SK-N-SH (cell line): Measurements from ENCODE around the gene CUX1. TPM values are rescaled to one million over a fixed set of nuclear protein-coding genes. Genes with fewer than 3 reads are reported as not detected.
"Not testable (repeated sequence)": the region's sequence is repeated elsewhere in the genome, so short reads cannot be mapped to it uniquely, and the experiment has no call there.

ENCODE experiments used
- CTCF ChIA-PET: fragments of 300-600, 350-600 bp; formaldehyde crosslinking; extraction: SDS; loops from one replicate; lab custom pipeline; 2021; lab: Yijun Ruan, JAX
- POLR2A ChIA-PET: fragments of 350-600 bp; sonication (Branson Sonifier 250); formaldehyde crosslinking; extraction: SDS; loops from one replicate; lab custom pipeline; 2020; ENCODE audit warnings: antibody characterized with exemption, inconsistent platforms; lab: Yijun Ruan, JAX
- DNase-seq: peaks from one replicate; pipeline ENCODE4 v3.0.0; 2012
- H2AFZ ChIP-seq: fragments of 200-600 bp; sonication (generic); 2 replicates; pipeline ENCODE4 v1.8.1; 2016; ENCODE audit warnings: antibody characterized with exemption, mild to moderate bottlenecking, low read depth
- H3F3A ChIP-seq: fragments of 200-600 bp; sonication (generic); replicated peaks from 2 replicates; pipeline ENCODE3; 2016; ENCODE audit warnings: antibody characterized with exemption, mild to moderate bottlenecking; ENCODE audit not compliant: insufficient read depth
- H3K27ac ChIP-seq, 2 experiments: fragments of 200-500 bp in 1 of 2; fragments of 200-600 bp in 1 of 2; sonication (Bioruptor generic) in 1 of 2; sonication (generic), shearing (Covaris generic) in 1 of 2; 2 replicates each; pipeline versions ENCODE4 v1.5.1 to v1.6.1; 2014 to 2016; ENCODE audit warnings: low read depth in 2 of 2, inconsistent platforms in 1 of 2, low read length in 1 of 2, mild to moderate bottlenecking in 1 of 2, mixed read lengths in 1 of 2
- H3K27me3 ChIP-seq: fragments of 200-600 bp; sonication (generic), shearing (Covaris generic); 2 replicates; pipeline ENCODE4 v1.6.1; 2016; ENCODE audit warnings: mixed run types; ENCODE audit not compliant: insufficient read depth
- H3K36me3 ChIP-seq, 2 experiments: fragments of 200-500 bp in 1 of 2; fragments of 200-600 bp in 1 of 2; sonication (Bioruptor generic) in 1 of 2; sonication (generic) in 1 of 2; replicated peaks in 1 of 2; 2 replicates each; pipeline versions ENCODE3 to v1.5.1; 2014 to 2016; ENCODE audit warnings: low read length in 1 of 2, mild to moderate bottlenecking in 1 of 2; ENCODE audit not compliant: insufficient read depth in 2 of 2, control insufficient read depth in 1 of 2
- H3K4me1 ChIP-seq, 2 experiments: fragments of 200-500 bp in 1 of 2; fragments of 200-600 bp in 1 of 2; sonication (Bioruptor generic) in 1 of 2; sonication (generic), shearing (Covaris generic) in 1 of 2; 2 replicates each; pipeline versions ENCODE4 v1.5.1 to v1.6.1; 2014 to 2016; ENCODE audit warnings: low read depth in 1 of 2, low read length in 1 of 2, mixed run types in 1 of 2; ENCODE audit not compliant: insufficient read depth in 2 of 2, control insufficient read depth in 1 of 2
- H3K4me2 ChIP-seq: fragments of 200-600 bp; sonication (generic), shearing (Covaris generic); 2 replicates; pipeline ENCODE4 v1.6.1; 2017; ENCODE audit warnings: mixed run types
- H3K4me3 ChIP-seq, 2 experiments: fragments of 200-500 bp in 1 of 2; fragments of 200-600 bp in 1 of 2; sonication (Bioruptor generic) in 1 of 2; sonication (generic), shearing (Covaris generic) in 1 of 2; 2 replicates each; pipeline versions ENCODE4 v1.5.1 to v1.8.1; 2014 to 2016; ENCODE audit warnings: low read depth in 2 of 2, inconsistent platforms in 1 of 2, low read length in 1 of 2, mild to moderate bottlenecking in 1 of 2, mixed read lengths in 1 of 2, moderate library complexity in 1 of 2
- H3K79me2 ChIP-seq: fragments of 200-600 bp; sonication (generic); 2 replicates; pipeline ENCODE4 v1.8.1; 2017; ENCODE audit warnings: mild to moderate bottlenecking; ENCODE audit not compliant: insufficient read depth
- H3K9ac ChIP-seq: fragments of 200-600 bp; sonication (generic); 2 replicates; pipeline ENCODE4 v1.6.1; 2017; ENCODE audit warnings: mixed run types
- H3K9me2 ChIP-seq: fragments of 200-600 bp; sonication (generic); 2 replicates; pipeline ENCODE4 v1.6.1; 2017; ENCODE audit warnings: mixed run types
- H3K9me3 ChIP-seq: fragments of 200-600 bp; sonication (generic); 2 replicates; pipeline ENCODE4 v1.6.1; 2017; ENCODE audit warnings: mixed run types, mild to moderate bottlenecking, moderate library complexity
- H4K20me1 ChIP-seq: fragments of 200-600 bp; sonication (generic); 2 replicates; pipeline ENCODE4 v1.6.1; 2017; ENCODE audit warnings: mild to moderate bottlenecking, mixed run types; ENCODE audit not compliant: insufficient read depth
- CHD2 ChIP-seq: fragments of 150-350 bp; IDR thresholded peaks from 2 replicates; pipeline ENCODE4 v1.6.1; 2018; ENCODE audit warnings: low read length; ENCODE audit not compliant: partially characterized antibody
- EP300 ChIP-seq, 2 experiments: IDR thresholded peaks; 2 replicates each; pipeline versions ENCODE4 v1.4.0 to v1.6.1; 2012; ENCODE audit warnings: borderline replicate concordance in 1 of 2, low read depth in 1 of 2, low read length in 1 of 2
- FOSL2 ChIP-seq: IDR thresholded peaks from 2 replicates; pipeline ENCODE4 v1.4.0; 2012; ENCODE audit warnings: low read depth, mild to moderate bottlenecking, moderate library complexity, borderline replicate concordance
- FOXM1 ChIP-seq: IDR thresholded peaks from 2 replicates; pipeline ENCODE4 v1.4.0; 2012; ENCODE audit warnings: low read depth, mild to moderate bottlenecking
- GABPA ChIP-seq: IDR thresholded peaks from 2 replicates; pipeline ENCODE4 v1.4.0; 2012; ENCODE audit warnings: low read depth, mild to moderate bottlenecking
- JUND ChIP-seq: IDR thresholded peaks from 2 replicates; pipeline ENCODE4 v1.4.0; 2012
- MEF2A ChIP-seq: IDR thresholded peaks from 2 replicates; pipeline ENCODE4 v1.4.0; 2012; ENCODE audit warnings: low read depth, borderline replicate concordance
- POLR2AphosphoS5 ChIP-seq: IDR thresholded peaks from 2 replicates; pipeline ENCODE4 v1.6.1; 2012; ENCODE audit warnings: low read depth, low read length
- RAD21 ChIP-seq: IDR thresholded peaks from 2 replicates; pipeline ENCODE4 v1.6.1; 2012; ENCODE audit warnings: mild to moderate bottlenecking, low read length
- RCOR1 ChIP-seq: fragments of 150-350 bp; IDR thresholded peaks from 2 replicates; pipeline ENCODE4 v1.6.1; 2017; ENCODE audit warnings: antibody characterized with exemption, low read length
- RFX5 ChIP-seq: IDR thresholded peaks from 2 replicates; pipeline ENCODE4 v1.6.1; 2012; ENCODE audit warnings: mild to moderate bottlenecking, improper control_type of control experiment, low read length
- SIN3A ChIP-seq: IDR thresholded peaks from 2 replicates; pipeline ENCODE4 v1.6.1; 2012; ENCODE audit warnings: low read depth, mild to moderate bottlenecking, low read length, moderate library complexity, borderline replicate concordance
- TAF1 ChIP-seq: IDR thresholded peaks from 2 replicates; pipeline ENCODE4 v1.6.1; 2012; ENCODE audit warnings: low read depth, mild to moderate bottlenecking, low read length, moderate library complexity, borderline replicate concordance
- TCF12 ChIP-seq: IDR thresholded peaks from 2 replicates; pipeline ENCODE4 v1.4.0; 2012
- TEAD4 ChIP-seq: IDR thresholded peaks from 2 replicates; pipeline ENCODE4 v1.4.0; 2012; ENCODE audit warnings: mild to moderate bottlenecking, borderline replicate concordance; ENCODE audit not compliant: insufficient read depth
- WGBS: methylation state at CpG from one replicate; pipeline ENCODE4 v1.1.6; 2017; ENCODE audit warnings: low lambda C conversion rate; 5-methylcytosine and 5-hydroxymethylcytosine counted together
- polyA plus RNA-seq, 3 experiments: library from polyadenylated mRNA; depleted of rRNA; stranded (reverse); fragments of >200 nt; gene quantifications; 2 replicates each; pipeline ENCODE4 v1.2.3, GENCODE V29; 2012
- TF ChIP-seq, protein P1 (sequence below): IDR thresholded peaks from 2 replicates; pipeline ENCODE4 v1.6.1; 2012; ENCODE audit warnings: mild to moderate bottlenecking, low read depth, low read length, moderate library complexity
- TF ChIP-seq, protein P2 (sequence below): IDR thresholded peaks from 2 replicates; pipeline ENCODE4 v1.4.0; 2012; ENCODE audit warnings: low read depth, borderline replicate concordance
- TF ChIP-seq, protein P3 (sequence below): fragments of 150-350 bp; IDR thresholded peaks from 2 replicates; pipeline ENCODE4 v1.6.1; 2017; ENCODE audit warnings: antibody characterized with exemption, low read length, low read depth, borderline replicate concordance
- TF ChIP-seq, protein P4 (sequence below): IDR thresholded peaks from 2 replicates; pipeline ENCODE4; 2012

The CUX1 gene
- polyA plus RNA-seq, 1 of the 3 experiments (the other 2 are of a cell fraction): 68.6 TPM

DNA sequence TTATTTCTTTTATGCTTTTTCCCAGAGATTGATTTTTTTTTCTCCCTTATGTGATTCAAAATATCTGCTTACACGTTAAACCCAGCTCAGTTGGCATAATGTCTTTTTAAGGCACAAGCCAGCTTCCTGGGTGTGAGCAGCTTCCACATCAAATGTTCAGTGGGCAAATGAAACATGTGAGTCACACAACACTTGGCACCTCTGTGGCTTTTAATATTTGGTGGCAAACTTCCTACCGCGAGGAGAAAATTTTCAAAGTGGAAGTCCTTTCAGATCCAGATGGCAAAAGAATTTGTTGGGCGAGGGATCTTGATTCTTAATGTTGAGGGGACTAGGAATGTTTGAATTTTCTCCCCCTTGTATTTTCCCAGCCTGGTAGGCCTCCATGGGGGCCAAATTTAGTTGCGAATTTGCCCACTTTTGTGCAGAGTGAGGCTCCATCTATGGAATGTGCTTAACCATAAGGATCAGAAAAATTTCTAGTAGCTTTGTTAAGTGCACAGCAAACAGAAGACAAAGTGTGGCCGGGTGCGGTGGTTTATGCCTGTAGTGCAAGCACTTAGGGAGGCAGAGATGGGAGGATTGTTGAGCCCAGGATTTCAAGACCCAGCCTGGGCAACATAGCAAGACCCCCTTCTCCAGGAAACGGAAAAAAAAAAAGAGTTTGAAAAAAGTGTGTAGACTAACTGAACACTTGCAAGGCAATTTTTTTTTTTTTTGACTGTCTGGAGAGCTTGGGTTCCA is 31.0 kb downstream of the CUX1 start:
- Histone ChIP-seq H3F3A (no peaks in the 10 kb centered on the region), H3K4me1 (no peaks in the 10 kb centered on the region), H3K27me3 (no peaks in the 10 kb centered on the region), H2AFZ (no peak overlapping the region), H3K9me3 (peaks cover 14% of the 10 kb centered on the region; the same call in 1 of the 2 replicates), H3K36me3 (peaks cover 0 to 18% of the 10 kb centered on the region in 2 experiments), H3K4me2 (no peak overlapping the region), H3K9me2 (no peaks in the 10 kb centered on the region), H4K20me1 (peaks cover 30% of the 10 kb centered on the region), H3K4me3 (no peak overlapping the region), H3K9ac (no peak overlapping the region), H3K27ac (no peak overlapping the region), H3K79me2 (peaks cover 99% of the 10 kb centered on the region)
- WGBS: 98% methylated on average over 8 of the region's 8 CpGs
- DNase-seq: no peak
- POLR2A ChIA-PET: no interaction called here
- CTCF ChIA-PET: interaction anchor here (0.6 to 4.6 kb wide), 7 partner anchors 9 to 424 kb away, joined by 3 to 29 read pairs (median 4); no protein-coding TSS in a partner anchor
- no peak for TF ChIP-seq SIN3A
- no peak for TF ChIP-seq JUND
- no peak for TF ChIP-seq POLR2AphosphoS5
- no peak for TF ChIP-seq TCF12
- no peak for TF ChIP-seq CHD2
- TF ChIP-seq, protein P1, sequence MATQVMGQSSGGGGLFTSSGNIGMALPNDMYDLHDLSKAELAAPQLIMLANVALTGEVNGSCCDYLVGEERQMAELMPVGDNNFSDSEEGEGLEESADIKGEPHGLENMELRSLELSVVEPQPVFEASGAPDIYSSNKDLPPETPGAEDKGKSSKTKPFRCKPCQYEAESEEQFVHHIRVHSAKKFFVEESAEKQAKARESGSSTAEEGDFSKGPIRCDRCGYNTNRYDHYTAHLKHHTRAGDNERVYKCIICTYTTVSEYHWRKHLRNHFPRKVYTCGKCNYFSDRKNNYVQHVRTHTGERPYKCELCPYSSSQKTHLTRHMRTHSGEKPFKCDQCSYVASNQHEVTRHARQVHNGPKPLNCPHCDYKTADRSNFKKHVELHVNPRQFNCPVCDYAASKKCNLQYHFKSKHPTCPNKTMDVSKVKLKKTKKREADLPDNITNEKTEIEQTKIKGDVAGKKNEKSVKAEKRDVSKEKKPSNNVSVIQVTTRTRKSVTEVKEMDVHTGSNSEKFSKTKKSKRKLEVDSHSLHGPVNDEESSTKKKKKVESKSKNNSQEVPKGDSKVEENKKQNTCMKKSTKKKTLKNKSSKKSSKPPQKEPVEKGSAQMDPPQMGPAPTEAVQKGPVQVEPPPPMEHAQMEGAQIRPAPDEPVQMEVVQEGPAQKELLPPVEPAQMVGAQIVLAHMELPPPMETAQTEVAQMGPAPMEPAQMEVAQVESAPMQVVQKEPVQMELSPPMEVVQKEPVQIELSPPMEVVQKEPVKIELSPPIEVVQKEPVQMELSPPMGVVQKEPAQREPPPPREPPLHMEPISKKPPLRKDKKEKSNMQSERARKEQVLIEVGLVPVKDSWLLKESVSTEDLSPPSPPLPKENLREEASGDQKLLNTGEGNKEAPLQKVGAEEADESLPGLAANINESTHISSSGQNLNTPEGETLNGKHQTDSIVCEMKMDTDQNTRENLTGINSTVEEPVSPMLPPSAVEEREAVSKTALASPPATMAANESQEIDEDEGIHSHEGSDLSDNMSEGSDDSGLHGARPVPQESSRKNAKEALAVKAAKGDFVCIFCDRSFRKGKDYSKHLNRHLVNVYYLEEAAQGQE: no peak
- TF ChIP-seq TEAD4: no peak
- TF ChIP-seq, protein P2, sequence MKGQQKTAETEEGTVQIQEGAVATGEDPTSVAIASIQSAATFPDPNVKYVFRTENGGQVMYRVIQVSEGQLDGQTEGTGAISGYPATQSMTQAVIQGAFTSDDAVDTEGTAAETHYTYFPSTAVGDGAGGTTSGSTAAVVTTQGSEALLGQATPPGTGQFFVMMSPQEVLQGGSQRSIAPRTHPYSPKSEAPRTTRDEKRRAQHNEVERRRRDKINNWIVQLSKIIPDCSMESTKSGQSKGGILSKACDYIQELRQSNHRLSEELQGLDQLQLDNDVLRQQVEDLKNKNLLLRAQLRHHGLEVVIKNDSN: no peak
- TF ChIP-seq, protein P3, sequence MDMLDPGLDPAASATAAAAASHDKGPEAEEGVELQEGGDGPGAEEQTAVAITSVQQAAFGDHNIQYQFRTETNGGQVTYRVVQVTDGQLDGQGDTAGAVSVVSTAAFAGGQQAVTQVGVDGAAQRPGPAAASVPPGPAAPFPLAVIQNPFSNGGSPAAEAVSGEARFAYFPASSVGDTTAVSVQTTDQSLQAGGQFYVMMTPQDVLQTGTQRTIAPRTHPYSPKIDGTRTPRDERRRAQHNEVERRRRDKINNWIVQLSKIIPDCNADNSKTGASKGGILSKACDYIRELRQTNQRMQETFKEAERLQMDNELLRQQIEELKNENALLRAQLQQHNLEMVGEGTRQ: no peak
- TF ChIP-seq RCOR1: no peak
- no peak for TF ChIP-seq FOSL2
- no peak for TF ChIP-seq RFX5
- no peak for TF ChIP-seq TAF1
- TF ChIP-seq GABPA: no peak
- TF ChIP-seq, protein P4, sequence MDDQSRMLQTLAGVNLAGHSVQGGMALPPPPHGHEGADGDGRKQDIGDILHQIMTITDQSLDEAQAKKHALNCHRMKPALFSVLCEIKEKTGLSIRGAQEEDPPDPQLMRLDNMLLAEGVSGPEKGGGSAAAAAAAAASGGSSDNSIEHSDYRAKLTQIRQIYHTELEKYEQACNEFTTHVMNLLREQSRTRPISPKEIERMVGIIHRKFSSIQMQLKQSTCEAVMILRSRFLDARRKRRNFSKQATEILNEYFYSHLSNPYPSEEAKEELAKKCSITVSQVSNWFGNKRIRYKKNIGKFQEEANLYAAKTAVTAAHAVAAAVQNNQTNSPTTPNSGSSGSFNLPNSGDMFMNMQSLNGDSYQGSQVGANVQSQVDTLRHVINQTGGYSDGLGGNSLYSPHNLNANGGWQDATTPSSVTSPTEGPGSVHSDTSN: no peak
- no peak for TF ChIP-seq MEF2A
- TF ChIP-seq RAD21: no peak
- TF ChIP-seq FOXM1: no peak
- TF ChIP-seq EP300 (IDR thresholded peaks at IDR 0.05; ENCODE audit: borderline replicate concordance in 1 of 2, low read depth in 1 of 2, low read length in 1 of 2): no peak
- TF ChIP-seq, all 33 proteins: peak for 0

DNA sequence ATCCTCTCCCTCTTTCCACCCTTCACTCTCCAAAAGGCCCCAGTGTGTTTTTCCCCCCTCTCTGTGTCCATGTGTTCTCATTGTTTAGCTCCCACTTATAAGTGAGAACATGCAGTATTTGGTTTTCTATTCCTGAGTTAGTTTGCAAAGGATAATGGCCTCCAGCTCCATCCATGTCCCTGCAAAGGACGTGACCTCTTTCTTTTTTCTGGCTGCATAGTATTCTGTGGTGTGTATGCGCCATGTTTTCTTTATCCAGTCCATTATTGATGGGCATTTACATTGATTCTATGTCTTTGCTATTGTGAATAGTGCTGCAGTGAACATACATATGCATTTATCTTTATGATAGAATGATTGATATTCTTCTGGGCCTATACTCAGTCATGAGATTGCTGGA is 31.9 kb downstream of the CUX1 start:
- H3F3A ChIP-seq, H3K27me3 ChIP-seq, H3K9ac ChIP-seq, H3K9me2 ChIP-seq, DNase-seq, H3K4me2 ChIP-seq, H2AFZ ChIP-seq, H3K27ac ChIP-seq, H3K4me1 ChIP-seq, H3K4me3 ChIP-seq: not testable (repeated sequence)
- H3K36me3 ChIP-seq: peaks cover 0 to 15% of the 10 kb centered on the region in 2 experiments
- H4K20me1 ChIP-seq: peaks cover 39% of the 10 kb centered on the region
- H3K79me2 ChIP-seq: peaks cover 100% of the 10 kb centered on the region
- CTCF ChIA-PET: interaction anchor here (0.6 to 4.6 kb wide), 6 partner anchors 8 to 387 kb away, joined by 3 to 29 read pairs (median 5); no protein-coding TSS in a partner anchor
- WGBS: 92% methylated on average over 2 of the region's 2 CpGs
- POLR2A ChIA-PET: interaction anchor here (0.6 kb wide), 1 partner anchor 441 kb away, joined by 3 read pairs; no protein-coding TSS in a partner anchor
- H3K9me3 ChIP-seq: peaks cover 14% of the 10 kb centered on the region; the same call in 1 of the 2 replicates
